ENCODE results near the gene UPK2. TPM values are rescaled to one million over a fixed set of nuclear protein-coding genes. Genes with fewer than 3 reads are reported as not detected.

The UPK2 gene
- total and polyA plus RNA-seq, 10 of the 15 experiments (the other 5 are each of a cell fraction or from before 2014, with no cell fraction given), result 0.07 to 1.0 (median 0.31) TPM; not detected in 7

GRCh38 chr11:118997627-118998387 lies 41.7 kb downstream of the UPK2 start, which contains the start of gene CENATAC (continued):
- peak; percentile 23 for TF ChIP-seq KLF5 (IDR thresholded peaks at IDR 0.05; ENCODE audit: partially characterized antibody)
- TF ChIP-seq RBBP5 (conservative IDR thresholded peaks at IDR 0.05), result no peak
- no peak for TF ChIP-seq FOXM1 (IDR thresholded peaks at IDR 0.05; ENCODE audit: low read depth, low read length)
- TF ChIP-seq HDGF (IDR thresholded peaks at IDR 0.05), result no peak
- TF ChIP-seq ZZZ3 (IDR thresholded peaks at IDR 0.05; ENCODE audit: control insufficient read depth, insufficient read length, low read depth), result no peak
- peak; percentile 81 for TF ChIP-seq SMAD5 (IDR thresholded peaks at IDR 0.05; ENCODE audit: low read depth)
- TF ChIP-seq KDM1A (IDR thresholded peaks at IDR 0.05; ENCODE audit: borderline replicate concordance), result no peak
- TF ChIP-seq STAT3 (IDR thresholded peaks at IDR 0.05; ENCODE audit: low read depth, low read length), result no peak
- TF ChIP-seq CEBPZ (IDR thresholded peaks at IDR 0.05; ENCODE audit: low read depth, low read length), result no peak
- peak; percentile 14; the same call in 1 of the 2 replicates for TF ChIP-seq CREM (IDR thresholded peaks at IDR 0.05; ENCODE audit: low read depth)
- no peak for TF ChIP-seq RB1 (IDR thresholded peaks at IDR 0.05; ENCODE audit: borderline replicate concordance)
- TF ChIP-seq IKZF1 (conservative IDR thresholded peaks at IDR 0.05), result peak; percentile 73
- TF ChIP-seq NR2C2 (IDR thresholded peaks at IDR 0.05; ENCODE audit: borderline replicate concordance, control insufficient read depth, insufficient read length, low read depth), result peak; percentile 85
- TF ChIP-seq SREBF1 (IDR thresholded peaks at IDR 0.05; ENCODE audit: low read length), result peak; percentile 73; the same call in 1 of the 2 replicates
- TF ChIP-seq SUPT20H (IDR thresholded peaks at IDR 0.05; ENCODE audit: borderline replicate concordance, control insufficient read depth, low read depth, low read length), result no peak
- peak; percentile 99 for TF ChIP-seq NR2C1 (IDR thresholded peaks at IDR 0.05)
- TF ChIP-seq MTA3 (IDR thresholded peaks at IDR 0.05; ENCODE audit: borderline replicate concordance, low read length), result no peak
- TF ChIP-seq RUNX3 (IDR thresholded peaks at IDR 0.05; ENCODE audit: low read length), result peak; percentile 64
- peak; percentile 100 for TF ChIP-seq NR2F1 (conservative IDR thresholded peaks at IDR 0.05)
- TF ChIP-seq IRF3 (IDR thresholded peaks at IDR 0.05), result no peak; the same call in 1 of the 2 replicates
- TF ChIP-seq EP300 (IDR thresholded peaks at IDR 0.05; ENCODE audit: borderline replicate concordance in 1 of 2, control insufficient read depth in 1 of 2, low read depth in 2 of 2, low read length in 2 of 2), result no peak
- no peak for TF ChIP-seq RELA (IDR thresholded peaks at IDR 0.05; ENCODE audit: borderline replicate concordance, partially characterized antibody)
- 0 out of 2 replicates have a peak, but pooled peaks have one; percentile 25 for TF ChIP-seq TARDBP (IDR thresholded peaks at IDR 0.05; ENCODE audit: borderline replicate concordance)
- TF ChIP-seq SMARCA5 (IDR thresholded peaks at IDR 0.05), result no peak
- peak; percentile 39 to 70; a peak in 2 of 4 replicates for TF ChIP-seq BHLHE40 (IDR thresholded peaks at IDR 0.05; ENCODE audit: borderline replicate concordance in 1 of 2, low read depth in 2 of 2, low read length in 1 of 2)
